ENCODE measurements around the gene ZPR1. TPM values are rescaled to one million over a fixed set of nuclear protein-coding genes. Genes with fewer than 3 reads are reported as not detected.

Gene ZPR1
- total RNA-seq, 1 donor from 2014 or later: 69.0 TPM

- Mint-ChIP-seq H3K4me3 (no peak overlapping the region), H3K27me3 (peaks cover 5% of the 10 kb centered on the region), H3K27ac (no peak overlapping the region), H3K9me3 (no peaks in the 10 kb centered on the region), H3K36me3 (ENCODE audit: low read depth) (no peaks in the 10 kb centered on the region), H3K4me1 (no peaks in the 10 kb centered on the region)
- DNase-seq (no peak), ATAC-seq (ENCODE audit: low read depth) (no peak)
- intact Hi-C loops (cut with micrococcal nuclease): no loop called here
- no peak for TF ChIP-seq CTCF (IDR thresholded peaks at IDR 0.05)
- POLR2A ChIA-PET: no interaction called here
- CTCF ChIA-PET: no interaction called here
Observed at GRCh38 chr11:116826751-116827431, 39.1 kb upstream of the ZPR1 start.

DNA sequence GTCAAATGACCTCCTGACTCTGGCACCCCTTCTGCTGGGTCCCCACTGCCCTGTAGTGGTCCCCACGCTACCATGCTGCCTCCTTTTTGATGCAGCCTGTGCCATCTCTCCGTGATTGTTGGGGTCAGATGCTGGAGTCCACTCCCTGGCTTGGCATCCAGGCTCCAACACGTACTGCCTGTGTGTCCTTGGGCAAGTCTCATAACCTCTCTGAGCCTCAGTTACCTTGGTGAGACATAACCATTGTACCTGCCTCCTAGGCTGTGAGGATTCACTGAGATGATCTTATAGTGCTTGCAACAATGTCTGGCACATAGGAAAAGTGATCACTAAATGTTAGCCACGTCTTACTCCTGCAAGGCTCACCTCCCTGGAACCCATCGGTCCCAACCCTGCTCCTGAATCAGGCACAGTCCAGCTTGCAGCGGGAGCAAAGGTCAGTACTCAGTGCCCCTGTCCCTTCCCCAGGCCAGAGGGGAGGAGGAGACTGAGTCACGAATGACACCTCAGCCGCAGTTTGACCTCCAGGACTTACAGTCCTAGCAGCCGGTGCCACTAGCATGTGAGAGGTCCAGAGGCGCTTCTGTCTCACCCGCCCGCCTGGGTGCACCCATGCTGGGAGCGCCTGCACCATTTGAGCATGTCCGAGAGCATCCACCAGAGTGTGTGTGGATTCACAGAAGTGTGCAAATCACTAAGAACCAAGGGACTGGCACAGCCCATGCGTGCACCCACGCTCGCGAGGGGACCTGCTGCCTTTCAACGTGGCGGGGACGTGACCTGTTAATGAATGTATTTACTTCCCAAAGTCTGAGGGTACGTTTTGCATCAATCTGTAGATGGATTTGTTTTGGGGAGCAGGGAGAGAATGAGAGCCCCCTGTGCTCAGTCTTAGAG lies 38.3 kb upstream of the ZPR1 start:
- ChIA-PET CTCF (no interaction called here), POLR2A (no interaction called here)
- Mint-ChIP-seq H3K4me3 (no peak overlapping the region), H3K4me1 (no peaks in the 10 kb centered on the region), H3K9me3 (no peaks in the 10 kb centered on the region), H3K36me3 (ENCODE audit: low read depth) (no peaks in the 10 kb centered on the region), H3K27me3 (peaks cover 5% of the 10 kb centered on the region), H3K27ac (no peak overlapping the region)
- DNase-seq (no peak), ATAC-seq (ENCODE audit: low read depth) (no peak)
- intact Hi-C loops (cut with micrococcal nuclease): no loop called here
- no peak for TF ChIP-seq CTCF (IDR thresholded peaks at IDR 0.05)

- Mint-ChIP-seq H3K27me3 (peaks cover 3% of the 10 kb centered on the region), H3K36me3 (ENCODE audit: low read depth) (no peaks in the 10 kb centered on the region), H3K9me3 (no peaks in the 10 kb centered on the region), H3K4me1 (no peaks in the 10 kb centered on the region), H3K4me3 (no peak overlapping the region), H3K27ac (no peak overlapping the region)
- no peak for TF ChIP-seq CTCF (IDR thresholded peaks at IDR 0.05)
- no peak for DNase-seq
- intact Hi-C loops (cut with micrococcal nuclease): no loop called here
- no peak for ATAC-seq (ENCODE audit: low read depth)
- ChIA-PET CTCF (no interaction called here), POLR2A (no interaction called here)
Observed at GRCh38 chr11:116825434-116825833, 37.6 kb upstream of the ZPR1 start.

GRCh38 chr11:116823031-116823843 lies 35.4 kb upstream of the ZPR1 start, which contains the start of gene APOA4:
Gene APOA4, minus strand, starts transcription at chr11:116823304. Its CDS starts 113 bp downstream, at chr11:116823191.
- TF ChIP-seq CTCF (IDR thresholded peaks at IDR 0.05): no peak
- Mint-ChIP-seq H3K27me3 (peaks cover 3% of the 10 kb centered on the region), H3K27ac (no peak within 1 kb of the TSS), H3K4me1 (no peaks in the 10 kb centered on the region), H3K4me3 (no peak within 1 kb of the TSS), H3K9me3 (no peaks in the 10 kb centered on the region), H3K36me3 (ENCODE audit: low read depth) (no peaks in the 10 kb centered on the region)
- intact Hi-C loops (cut with micrococcal nuclease): no loop called here
- POLR2A ChIA-PET: no interaction called here
- no peak for ATAC-seq (ENCODE audit: low read depth)
- DNase-seq: no peak
- CTCF ChIA-PET: no interaction called here

- H3K36me3 Mint-ChIP-seq (ENCODE audit: low read depth): no peaks in the 10 kb centered on the region
- DNase-seq (no peak), ATAC-seq (ENCODE audit: low read depth) (no peak)
- no peaks in the 10 kb centered on the region for H3K9me3 Mint-ChIP-seq
- H3K4me1 Mint-ChIP-seq: no peaks in the 10 kb centered on the region
- ChIA-PET CTCF (no interaction called here), POLR2A (no interaction called here)
- intact Hi-C loops (cut with micrococcal nuclease): no loop called here
- peaks cover 3% of the 10 kb centered on the region for H3K27me3 Mint-ChIP-seq
- H3K4me3 Mint-ChIP-seq: no peak overlapping the region
- H3K27ac Mint-ChIP-seq: no peak overlapping the region
- TF ChIP-seq CTCF (IDR thresholded peaks at IDR 0.05): no peak
Observed at GRCh38 chr11:116822575-116822974, 34.8 kb upstream of the ZPR1 start.

Measured in activated B cell treated with CpG ODN at 0.5 μM for 24 hours (primary cell).